Natural killer cell (primary cell): ENCODE results near the gene TEAD1. TPM values are rescaled to one million over a fixed set of nuclear protein-coding genes. Genes with fewer than 3 reads are reported as not detected.

ENCODE experiments used
- ATAC-seq, 3 donors: fragments of 150-1000 bp in 2 of 3; fragments of 200-7000 bp in 1 of 3; cut with Tn5 transposase; 1 replicate in 1 of 3; 2 replicates in 2 of 3; pipeline ENCODE4 v1.10.0; 2021; ENCODE audit warnings: mild to moderate bottlenecking in 2 of 3, moderate library complexity in 2 of 3
- DNase-seq, 2 donors: peaks; one replicate each; pipeline versions ENCODE4 v3.0.0 to v3.0.0-alpha.2; 2013 to 2021; ENCODE audit warnings: mixed read lengths in 1 of 2
- H3K27ac ChIP-seq: one replicate; pipeline ENCODE4 v1.5.1; 2013; ENCODE audit warnings: mild to moderate bottlenecking, low read length
- H3K27me3 ChIP-seq: one replicate; pipeline ENCODE4 v1.6.1; 2013; ENCODE audit warnings: low read length; ENCODE audit not compliant: control insufficient read depth, insufficient read depth
- H3K36me3 ChIP-seq: one replicate; pipeline ENCODE4 v1.6.1; 2013; ENCODE audit warnings: low read length; ENCODE audit not compliant: control insufficient read depth, insufficient read depth
- H3K4me1 ChIP-seq: one replicate; pipeline ENCODE4 v1.6.1; 2013; ENCODE audit warnings: low read length; ENCODE audit not compliant: control insufficient read depth, insufficient read depth
- H3K4me3 ChIP-seq: one replicate; pipeline ENCODE4 v1.5.1; 2013; ENCODE audit warnings: low read length
- H3K9me3 ChIP-seq: one replicate; pipeline ENCODE4 v1.6.1; 2013; ENCODE audit warnings: low read length; ENCODE audit not compliant: control insufficient read depth, insufficient read depth
- H3K27ac Mint-ChIP-seq, 2 donors: one replicate each; pipeline ENCODE4 v1.8.0; 2022; ENCODE audit warnings: mild to moderate bottlenecking in 2 of 2, mixed read lengths in 2 of 2, moderate library complexity in 1 of 2
- H3K27me3 Mint-ChIP-seq, 2 donors: one replicate each; pipeline ENCODE4 v1.8.0; 2022; ENCODE audit warnings: low read depth in 2 of 2, mixed read lengths in 2 of 2
- H3K36me3 Mint-ChIP-seq: one replicate; pipeline ENCODE4 v1.8.0; 2022; ENCODE audit warnings: mixed read lengths
- H3K4me1 Mint-ChIP-seq, 2 donors: one replicate each; pipeline ENCODE4 v1.8.0; 2022; ENCODE audit warnings: mixed read lengths in 2 of 2
- H3K4me3 Mint-ChIP-seq: one replicate; pipeline ENCODE4 v1.8.0; 2022; ENCODE audit warnings: mild to moderate bottlenecking, moderate library complexity, mixed read lengths
- H3K9me3 Mint-ChIP-seq, 2 donors: one replicate each; pipeline ENCODE4 v1.8.0; 2022; ENCODE audit warnings: mixed read lengths in 2 of 2
- CTCF ChIP-seq: fragments of 200-600 bp; IDR thresholded peaks from one replicate; pipeline ENCODE4 v1.8.0; 2022; ENCODE audit warnings: antibody characterized with exemption
- WGBS: methylation state at CpG from one replicate; pipeline ENCODE4 v1.1.7; 2013; ENCODE audit warnings: missing lambda C conversion rate; ENCODE audit not compliant: insufficient coverage; 5-methylcytosine and 5-hydroxymethylcytosine counted together
- intact Hi-C: fragments of 100-400 bp; cut with micrococcal nuclease; formaldehyde crosslinking; loops from one replicate; pipeline ENCODE4 v1.14.2; 2022
- total RNA-seq, 4 donors: library from RNA; stranded (reverse); fragments of 120-200 nt in 1 of 4; gene quantifications; one replicate each; pipeline versions ENCODE4 v1.2.3 to v1.2.4, GENCODE V29; 2013 to 2022

The TEAD1 gene
- total RNA-seq, 3 donors from 2014 or later (not counting 1 experiment from before 2014, with no cell fraction given) = not detected

GRCh38 chr11:12640926-12641849 is 33.0 kb upstream of the TEAD1 start:
- H3K4me1 ChIP-seq = no peaks in the 10 kb centered on the region
- H3K4me3 ChIP-seq = no peak overlapping the region
- H3K9me3 ChIP-seq = no peaks in the 10 kb centered on the region
- no peaks in the 10 kb centered on the region for H3K4me1 Mint-ChIP-seq
- WGBS = 96% methylated on average over 3 of the region's 3 CpGs
- H3K27me3 ChIP-seq = no peaks in the 10 kb centered on the region
- no peaks in the 10 kb centered on the region for H3K27me3 Mint-ChIP-seq
- no peak overlapping the region for H3K4me3 Mint-ChIP-seq
- no peak for TF ChIP-seq CTCF
- no peaks in the 10 kb centered on the region for H3K36me3 Mint-ChIP-seq
- intact Hi-C loops = no loop called here
- ATAC-seq (no peak), DNase-seq (no peak)
- H3K27ac Mint-ChIP-seq = no peak overlapping the region
- H3K27ac ChIP-seq = no peak overlapping the region
- no peaks in the 10 kb centered on the region for H3K36me3 ChIP-seq
- H3K9me3 Mint-ChIP-seq = peaks cover 0 to 2% of the 10 kb centered on the region in 2 donors

GRCh38 chr11:12642040-12642439 is 32.2 kb upstream of the TEAD1 start:
- Mint-ChIP-seq H3K4me1 (no peaks in the 10 kb centered on the region), H3K36me3 (no peaks in the 10 kb centered on the region), H3K27ac (no peak overlapping the region), H3K9me3 (peaks cover 0 to 2% of the 10 kb centered on the region in 2 donors), H3K27me3 (no peaks in the 10 kb centered on the region), H3K4me3 (no peak overlapping the region)
- TF ChIP-seq CTCF = no peak
- no peak overlapping the region for H3K4me3 ChIP-seq
- H3K27ac ChIP-seq = no peak overlapping the region
- intact Hi-C loops = no loop called here
- no peaks in the 10 kb centered on the region for H3K27me3 ChIP-seq
- no peaks in the 10 kb centered on the region for H3K36me3 ChIP-seq
- H3K9me3 ChIP-seq = no peaks in the 10 kb centered on the region
- ATAC-seq (no peak), DNase-seq (no peak)
- no peaks in the 10 kb centered on the region for H3K4me1 ChIP-seq
- WGBS = 60% methylated on average over 5 of the region's 5 CpGs

GRCh38 chr11:12642806-12643428 is 31.3 kb upstream of the TEAD1 start:
- ATAC-seq (no peak), DNase-seq (no peak)
- Histone ChIP-seq H3K4me1 (no peaks in the 10 kb centered on the region), H3K27me3 (no peaks in the 10 kb centered on the region), H3K27ac (no peak overlapping the region), H3K4me3 (no peak overlapping the region), H3K36me3 (no peaks in the 10 kb centered on the region), H3K9me3 (no peaks in the 10 kb centered on the region)
- WGBS = 87% methylated on average over 5 of the region's 6 CpGs
- no peak for TF ChIP-seq CTCF
- intact Hi-C loops = no loop called here
- H3K4me1 Mint-ChIP-seq = no peaks in the 10 kb centered on the region
- peaks cover 0 to 2% of the 10 kb centered on the region in 2 donors for H3K9me3 Mint-ChIP-seq
- no peaks in the 10 kb centered on the region for H3K36me3 Mint-ChIP-seq
- no peak overlapping the region for H3K4me3 Mint-ChIP-seq
- H3K27me3 Mint-ChIP-seq = no peaks in the 10 kb centered on the region
- no peak overlapping the region for H3K27ac Mint-ChIP-seq
